Stimulated activated naive B cell treated with anti-CD40 and anti-IgM and Interleukin-4, amounts not matched to agents 10 μg/mL and 1 μg/mL and 100 μg/mL, for 72 hours (primary cell): ENCODE measurements around the gene POFUT1.
A peak's percentile ranks its signal among the peaks of the same experiment; 100 is the strongest.

Experiments
- ATAC-seq, 2 donors: fragments of 150-1000 bp; cut with Tn5 transposase; replicated peaks; 2 replicates each; pipeline ENCODE4 v1.10.0; 2021; ENCODE audit warnings: moderate library complexity in 1 of 2
- DNase-seq: peaks from one replicate; pipeline ENCODE4 v3.0.0; 2021
- H3K27ac Mint-ChIP-seq: one replicate; pipeline ENCODE4 v1.8.0; 2022; ENCODE audit warnings: mild to moderate bottlenecking, mixed read lengths
- H3K27me3 Mint-ChIP-seq, 2 donors: one replicate each; pipeline ENCODE4 v1.8.0; 2022; ENCODE audit warnings: mixed read lengths in 2 of 2
- H3K36me3 Mint-ChIP-seq, 2 donors: one replicate each; pipeline ENCODE4 v1.8.0; 2022; ENCODE audit warnings: mixed read lengths in 2 of 2, mild to moderate bottlenecking in 1 of 2
- H3K4me1 Mint-ChIP-seq, 2 donors: one replicate each; pipeline ENCODE4 v1.8.0; 2022; ENCODE audit warnings: mixed read lengths in 2 of 2, mild to moderate bottlenecking in 1 of 2
- H3K4me3 Mint-ChIP-seq, 2 donors: one replicate each; pipeline ENCODE4 v1.8.0; 2022; ENCODE audit warnings: mild to moderate bottlenecking in 2 of 2, mixed read lengths in 2 of 2, moderate library complexity in 1 of 2
- H3K9me3 Mint-ChIP-seq, 2 donors: one replicate each; pipeline ENCODE4 v1.8.0; 2022; ENCODE audit warnings: mixed read lengths in 2 of 2, mild to moderate bottlenecking in 1 of 2

POFUT1 gene

DNA sequence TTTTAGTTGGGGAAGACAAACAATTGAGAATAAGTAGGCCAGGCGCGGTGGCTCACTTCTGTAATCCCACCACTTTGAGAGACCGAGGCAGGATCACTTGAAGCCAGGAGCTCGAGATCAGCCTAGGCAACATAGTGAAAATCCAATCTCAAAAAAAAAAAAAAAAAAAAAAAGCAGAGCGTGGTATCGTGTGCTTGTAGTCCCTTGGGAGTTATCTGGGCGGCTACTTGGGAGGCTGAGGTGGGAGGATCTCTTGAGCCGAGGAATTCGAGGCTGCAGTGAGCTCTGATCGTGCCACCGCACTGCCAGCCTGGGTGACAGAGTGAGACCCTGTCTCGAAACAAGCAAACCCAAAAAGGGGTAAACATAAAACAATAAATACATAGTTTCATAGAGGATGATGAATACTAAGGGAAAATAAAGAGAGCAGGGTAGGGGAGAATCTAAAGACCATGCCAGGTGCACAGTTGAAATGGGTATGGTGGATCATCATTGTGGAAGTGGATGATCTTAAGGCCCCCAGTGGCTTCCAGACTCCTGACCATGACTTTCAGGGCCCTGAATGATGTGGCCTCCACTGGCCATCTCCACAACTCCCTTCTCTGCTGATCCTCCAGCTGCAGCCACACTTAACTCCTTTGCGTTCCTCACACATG is 947 bp downstream of the POFUT1 start:
- ATAC-seq (no peak), DNase-seq (no peak)
- peaks cover 49 to 79% of the 10 kb centered on the region in 2 donors for H3K4me1 Mint-ChIP-seq
- peak overlapping the region; percentile 96 for H3K27ac Mint-ChIP-seq
- H3K9me3 Mint-ChIP-seq, result no peaks in the 10 kb centered on the region
- peaks cover 22 to 56% of the 10 kb centered on the region in 2 donors for H3K36me3 Mint-ChIP-seq
- H3K27me3 Mint-ChIP-seq, result no peaks in the 10 kb centered on the region
- H3K4me3 Mint-ChIP-seq, result peak overlapping the region; percentile 89 to 97

GRCh38 chr20:32209850-32210605 is 2.3 kb downstream of the POFUT1 start:
- peaks cover 38 to 65% of the 10 kb centered on the region in 2 donors for H3K4me1 Mint-ChIP-seq
- H3K27me3 Mint-ChIP-seq, result no peaks in the 10 kb centered on the region
- H3K27ac Mint-ChIP-seq, result peak overlapping the region; percentile 39
- peak overlapping the region in 1 of 2 donors; percentile 47 for H3K4me3 Mint-ChIP-seq
- DNase-seq (no peak), ATAC-seq (no peak)
- H3K36me3 Mint-ChIP-seq, result peaks cover 25 to 59% of the 10 kb centered on the region in 2 donors
- H3K9me3 Mint-ChIP-seq, result no peaks in the 10 kb centered on the region

GRCh38 chr20:32213870-32214269 is 6.2 kb downstream of the POFUT1 start:
- no peak for ATAC-seq
- no peak overlapping the region for H3K27ac Mint-ChIP-seq
- H3K9me3 Mint-ChIP-seq, result no peaks in the 10 kb centered on the region
- peaks cover 40 to 76% of the 10 kb centered on the region in 2 donors for H3K36me3 Mint-ChIP-seq
- H3K4me1 Mint-ChIP-seq, result peaks cover 17 to 35% of the 10 kb centered on the region in 2 donors
- DNase-seq, result no peak
- no peak overlapping the region for H3K4me3 Mint-ChIP-seq
- no peaks in the 10 kb centered on the region for H3K27me3 Mint-ChIP-seq

GRCh38 chr20:32215147-32215546 is 7.5 kb downstream of the POFUT1 start:
- H3K27ac Mint-ChIP-seq, result no peak overlapping the region
- no peaks in the 10 kb centered on the region for H3K9me3 Mint-ChIP-seq
- H3K4me1 Mint-ChIP-seq, result peaks cover 6 to 22% of the 10 kb centered on the region in 2 donors
- H3K27me3 Mint-ChIP-seq, result no peaks in the 10 kb centered on the region
- peaks cover 49 to 75% of the 10 kb centered on the region in 2 donors for H3K36me3 Mint-ChIP-seq
- H3K4me3 Mint-ChIP-seq, result no peak overlapping the region
- DNase-seq, result no peak
- ATAC-seq, result no peak

GRCh38 chr20:32215729-32216128 is 8.0 kb downstream of the POFUT1 start:
- peaks cover 47 to 73% of the 10 kb centered on the region in 2 donors for H3K36me3 Mint-ChIP-seq
- H3K27me3 Mint-ChIP-seq, result no peaks in the 10 kb centered on the region
- ATAC-seq, result no peak

DNA sequence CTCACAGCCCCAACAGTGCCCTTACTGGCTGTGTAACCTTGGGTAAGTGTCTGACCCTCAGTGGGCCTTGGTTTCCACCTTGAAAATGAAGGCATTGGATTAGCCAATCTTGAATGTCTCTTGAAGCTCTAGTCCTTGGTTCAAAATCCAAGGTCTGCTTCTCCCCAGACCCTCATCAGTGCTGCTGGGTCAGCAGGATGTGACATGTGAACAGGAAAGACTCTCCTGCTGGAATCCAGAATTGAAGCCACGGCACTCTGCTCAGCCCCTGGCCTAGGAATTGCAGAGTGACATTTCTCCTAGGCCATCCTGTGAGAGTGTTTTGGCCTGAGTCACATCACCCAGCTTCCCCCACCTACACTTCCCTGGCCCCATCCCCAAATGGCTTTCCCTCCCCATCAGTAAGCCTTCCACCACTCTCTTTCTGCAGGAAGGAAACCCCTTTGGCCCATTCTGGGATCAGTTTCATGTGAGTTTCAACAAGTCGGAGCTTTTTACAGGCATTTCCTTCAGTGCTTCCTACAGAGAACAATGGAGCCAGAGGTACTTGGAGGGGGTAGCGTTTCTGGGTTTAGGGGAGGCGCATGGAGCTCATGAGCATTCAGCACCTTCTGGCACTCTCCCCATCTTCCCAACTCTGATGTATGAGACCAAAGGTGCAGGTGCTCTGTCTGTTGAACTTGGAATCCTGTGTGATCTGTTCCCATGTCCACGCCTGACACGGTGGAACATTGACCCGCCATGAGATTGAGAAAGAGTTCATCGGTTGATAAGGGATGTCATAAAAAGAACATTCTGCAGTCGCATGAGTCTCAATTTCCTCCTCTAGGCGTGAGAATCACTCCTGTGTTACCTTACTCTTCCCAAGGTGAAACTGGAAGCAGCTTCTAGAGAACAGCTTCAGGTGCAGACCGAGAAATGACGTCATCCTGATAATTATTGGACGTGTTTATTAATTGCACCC is 8.8 kb downstream of the POFUT1 start:
- Mint-ChIP-seq H3K27me3 (no peaks in the 10 kb centered on the region), H3K4me3 (no peak overlapping the region), H3K9me3 (no peaks in the 10 kb centered on the region), H3K4me1 (peaks cover 4 to 9% of the 10 kb centered on the region in 2 donors), H3K27ac (no peak overlapping the region), H3K36me3 (peaks cover 49 to 72% of the 10 kb centered on the region in 2 donors)
- no peak for DNase-seq
- ATAC-seq, result no peak

More at GRCh38 chr20:32215729-32216128, 8.0 kb downstream of the POFUT1 start:
- Mint-ChIP-seq H3K27ac (no peak overlapping the region), H3K9me3 (no peaks in the 10 kb centered on the region), H3K4me1 (peaks cover 5 to 17% of the 10 kb centered on the region in 2 donors), H3K4me3 (no peak overlapping the region)
- no peak for DNase-seq

GRCh38 chr20:32218156-32218900 is 10.6 kb downstream of the POFUT1 start:
- no peak overlapping the region for H3K4me3 Mint-ChIP-seq
- no peaks in the 10 kb centered on the region for H3K27me3 Mint-ChIP-seq
- ATAC-seq (no peak), DNase-seq (no peak)
- no peaks in the 10 kb centered on the region for H3K9me3 Mint-ChIP-seq
- no peak overlapping the region for H3K27ac Mint-ChIP-seq
- H3K36me3 Mint-ChIP-seq, result peaks cover 49 to 65% of the 10 kb centered on the region in 2 donors
- no peaks in the 10 kb centered on the region for H3K4me1 Mint-ChIP-seq

GRCh38 chr20:32224463-32224862 is 16.8 kb downstream of the POFUT1 start:
- no peaks in the 10 kb centered on the region for H3K27me3 Mint-ChIP-seq
- no peaks in the 10 kb centered on the region for H3K9me3 Mint-ChIP-seq
- DNase-seq, result no peak
- no peak overlapping the region for H3K27ac Mint-ChIP-seq
- H3K36me3 Mint-ChIP-seq, result peaks cover 52 to 67% of the 10 kb centered on the region in 2 donors
- peaks cover 0 to 5% of the 10 kb centered on the region in 2 donors for H3K4me1 Mint-ChIP-seq
- no peak for ATAC-seq
- H3K4me3 Mint-ChIP-seq, result no peak overlapping the region

DNA sequence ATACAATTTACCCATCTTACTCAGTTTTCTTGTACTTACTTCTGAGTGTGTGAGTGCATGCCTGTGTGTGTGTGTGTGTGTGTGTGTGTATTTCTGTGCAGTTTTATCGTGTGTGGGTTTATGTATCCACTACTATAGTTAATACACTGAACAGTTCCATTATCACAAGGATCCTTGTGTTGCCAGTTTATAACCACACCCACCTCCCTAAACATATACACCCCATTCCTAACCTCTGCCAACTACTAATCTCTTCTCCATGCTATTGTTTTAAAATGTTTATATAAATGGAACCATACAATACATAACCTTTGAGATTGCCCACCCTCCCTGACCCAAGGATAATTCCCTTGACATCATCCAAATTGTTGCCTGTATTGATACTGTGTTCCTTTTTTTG is 18.7 kb downstream of the POFUT1 start:
- no peak overlapping the region for H3K27ac Mint-ChIP-seq
- H3K9me3 Mint-ChIP-seq, result no peaks in the 10 kb centered on the region
- DNase-seq (no peak), ATAC-seq (no peak)
- no peaks in the 10 kb centered on the region for H3K27me3 Mint-ChIP-seq
- peaks cover 48 to 69% of the 10 kb centered on the region in 2 donors for H3K36me3 Mint-ChIP-seq
- H3K4me1 Mint-ChIP-seq, result peaks cover 8 to 13% of the 10 kb centered on the region in 2 donors
- H3K4me3 Mint-ChIP-seq, result no peak overlapping the region

- ATAC-seq (no peak), DNase-seq (no peak)
- peaks cover 15 to 22% of the 10 kb centered on the region in 2 donors for H3K4me1 Mint-ChIP-seq
- no peaks in the 10 kb centered on the region for H3K9me3 Mint-ChIP-seq
- no peaks in the 10 kb centered on the region for H3K27me3 Mint-ChIP-seq
- H3K4me3 Mint-ChIP-seq, result no peak overlapping the region
- H3K27ac Mint-ChIP-seq, result no peak overlapping the region
- peaks cover 51 to 77% of the 10 kb centered on the region in 2 donors for H3K36me3 Mint-ChIP-seq
These were observed 19.6 kb downstream of the POFUT1 start for GRCh38 chr20:32227306-32227705.

- Mint-ChIP-seq H3K36me3 (peaks cover 52 to 77% of the 10 kb centered on the region in 2 donors), H3K4me1 (peaks cover 22 to 29% of the 10 kb centered on the region in 2 donors)
These were observed 20.3 kb downstream of the POFUT1 start for GRCh38 chr20:32227744-32228688.

DNA sequence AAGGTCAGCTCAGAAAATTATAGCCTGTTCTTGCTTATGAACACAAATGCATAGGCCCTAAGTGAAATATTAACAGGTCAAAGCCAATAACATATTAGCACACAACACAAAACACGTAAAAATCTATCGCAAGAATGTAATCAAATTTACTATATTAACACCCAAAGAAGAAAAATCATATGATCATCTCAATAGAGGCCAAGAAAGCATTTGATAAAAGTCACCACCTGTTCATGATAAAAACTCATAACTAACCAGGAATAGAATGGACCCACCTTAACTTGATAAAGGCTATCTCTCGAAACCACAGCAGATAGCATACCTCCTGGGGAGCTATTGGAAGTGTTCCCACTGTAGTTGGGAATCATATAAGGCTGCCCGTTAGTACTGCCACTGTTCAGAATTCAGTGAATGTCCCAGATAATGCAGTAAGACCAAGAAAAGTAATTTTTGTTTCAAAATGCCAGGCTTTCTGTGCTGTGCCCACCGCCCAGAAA is 21.6 kb downstream of the POFUT1 start:
- DNase-seq (no peak), ATAC-seq (no peak)
- no peaks in the 10 kb centered on the region for H3K27me3 Mint-ChIP-seq
- no peak overlapping the region for H3K4me3 Mint-ChIP-seq
- no peak overlapping the region for H3K27ac Mint-ChIP-seq
- H3K9me3 Mint-ChIP-seq, result no peaks in the 10 kb centered on the region
- peaks cover 58 to 79% of the 10 kb centered on the region in 2 donors for H3K36me3 Mint-ChIP-seq
- peaks cover 28 to 36% of the 10 kb centered on the region in 2 donors for H3K4me1 Mint-ChIP-seq

More at GRCh38 chr20:32227744-32228688, 20.3 kb downstream of the POFUT1 start:
- ATAC-seq, result no peak
- no peaks in the 10 kb centered on the region for H3K27me3 Mint-ChIP-seq
- no peak for DNase-seq
- no peak overlapping the region for H3K4me3 Mint-ChIP-seq
- peak overlapping the region; percentile 33 for H3K27ac Mint-ChIP-seq
- no peaks in the 10 kb centered on the region for H3K9me3 Mint-ChIP-seq
